Measurements from ENCODE around the gene CLINT1. TPM values are rescaled to one million over a fixed set of nuclear protein-coding genes. Genes with fewer than 3 reads are reported as not detected.

The CLINT1 gene
- total RNA-seq, 1 experiment from 2014 or later: 170 TPM

- TF ChIP-seq CTCF (IDR thresholded peaks at IDR 0.05; ENCODE audit: unreplicated experiment): no peak
- CTCF ChIA-PET: interaction anchor here (0.6 to 1.3 kb wide), 4 partner anchors 11 to 1650 kb away, joined by 3 to 5 read pairs (median 4); no protein-coding TSS in a partner anchor
- intact Hi-C loops (cut with micrococcal nuclease): no loop called here
- peaks cover 18% of the 10 kb centered on the region for H3K4me1 Mint-ChIP-seq (ENCODE audit: insufficient read depth, unreplicated experiment)
- H3K27ac Mint-ChIP-seq (ENCODE audit: low read depth, unreplicated experiment): no peak overlapping the region
- no peak overlapping the region for H3K4me3 Mint-ChIP-seq (ENCODE audit: unreplicated experiment)
- no peaks in the 10 kb centered on the region for H3K36me3 Mint-ChIP-seq (ENCODE audit: insufficient read depth, unreplicated experiment)
- no TSS peak for BruUV-seq (replicated peaks)
- no peaks in the 10 kb centered on the region for H3K9me3 Mint-ChIP-seq (ENCODE audit: unreplicated experiment)
- no peaks in the 10 kb centered on the region for H3K27me3 Mint-ChIP-seq (ENCODE audit: insufficient read depth, unreplicated experiment)
- POLR2A ChIA-PET: interaction anchor here (0.5 kb wide), 1 partner anchor 1125 kb away, joined by 3 read pairs; no protein-coding TSS in a partner anchor
- no peak for DNase-seq (ENCODE audit: unreplicated experiment)
Observed at GRCh38 chr5:157866536-157866935, 7.6 kb upstream of the CLINT1 start.

GRCh38 chr5:157865781-157866180 lies 6.8 kb upstream of the CLINT1 start:
- Mint-ChIP-seq H3K9me3 (ENCODE audit: unreplicated experiment) (no peaks in the 10 kb centered on the region), H3K27me3 (ENCODE audit: insufficient read depth, unreplicated experiment) (no peaks in the 10 kb centered on the region), H3K4me1 (ENCODE audit: insufficient read depth, unreplicated experiment) (peaks cover 10% of the 10 kb centered on the region), H3K36me3 (ENCODE audit: insufficient read depth, unreplicated experiment) (no peaks in the 10 kb centered on the region), H3K4me3 (ENCODE audit: unreplicated experiment) (no peak overlapping the region), H3K27ac (ENCODE audit: low read depth, unreplicated experiment) (no peak overlapping the region)
- intact Hi-C loops (cut with micrococcal nuclease): no loop called here
- ChIA-PET POLR2A (no interaction called here), CTCF (interaction anchor here (1.1 to 1.3 kb wide), 2 partner anchors 84 kb away, joined by 3 to 4 read pairs; no protein-coding TSS in a partner anchor)
- no peak for DNase-seq (ENCODE audit: unreplicated experiment)
- TF ChIP-seq CTCF (IDR thresholded peaks at IDR 0.05; ENCODE audit: unreplicated experiment): no peak
- BruUV-seq (replicated peaks): no TSS peak

GRCh38 chr5:157864067-157864466 lies 5.1 kb upstream of the CLINT1 start:
- intact Hi-C loops (cut with micrococcal nuclease): no loop called here
- CTCF ChIA-PET: interaction anchor here (0.6 to 1.0 kb wide), 2 partner anchors 9 to 108 kb away, joined by 3 to 6 read pairs; no protein-coding TSS in a partner anchor
- POLR2A ChIA-PET: no interaction called here
- no peak for DNase-seq (ENCODE audit: unreplicated experiment)
- Mint-ChIP-seq H3K27me3 (ENCODE audit: insufficient read depth, unreplicated experiment) (no peaks in the 10 kb centered on the region), H3K9me3 (ENCODE audit: unreplicated experiment) (no peaks in the 10 kb centered on the region), H3K4me1 (ENCODE audit: insufficient read depth, unreplicated experiment) (peaks cover 6% of the 10 kb centered on the region), H3K27ac (ENCODE audit: low read depth, unreplicated experiment) (no peak overlapping the region), H3K36me3 (ENCODE audit: insufficient read depth, unreplicated experiment) (no peaks in the 10 kb centered on the region), H3K4me3 (ENCODE audit: unreplicated experiment) (no peak overlapping the region)
- BruUV-seq (replicated peaks): no TSS peak
- TF ChIP-seq CTCF (IDR thresholded peaks at IDR 0.05; ENCODE audit: unreplicated experiment): no peak

- Mint-ChIP-seq H3K9me3 (ENCODE audit: unreplicated experiment) (no peaks in the 10 kb centered on the region), H3K27ac (ENCODE audit: low read depth, unreplicated experiment) (no peak overlapping the region), H3K4me3 (ENCODE audit: unreplicated experiment) (no peak overlapping the region), H3K27me3 (ENCODE audit: insufficient read depth, unreplicated experiment) (no peaks in the 10 kb centered on the region), H3K4me1 (ENCODE audit: insufficient read depth, unreplicated experiment) (peaks cover 6% of the 10 kb centered on the region), H3K36me3 (ENCODE audit: insufficient read depth, unreplicated experiment) (no peaks in the 10 kb centered on the region)
- BruUV-seq (replicated peaks): no TSS peak
- POLR2A ChIA-PET: no interaction called here
- intact Hi-C loops (cut with micrococcal nuclease): no loop called here
- DNase-seq (ENCODE audit: unreplicated experiment): no peak
- CTCF ChIA-PET: interaction anchor here (0.5 to 1.0 kb wide), 4 partner anchors 10 to 131 kb away, joined by 3 to 4 read pairs (median 4); no protein-coding TSS in a partner anchor
- no peak for TF ChIP-seq CTCF (IDR thresholded peaks at IDR 0.05; ENCODE audit: unreplicated experiment)
Observed at GRCh38 chr5:157862183-157862851, 3.4 kb upstream of the CLINT1 start.
